ENCODE measurements around the gene G2E3.
"Not testable (repeated sequence)": the region's sequence is repeated elsewhere in the genome, so short reads cannot be mapped to it uniquely, and the experiment has no call there.

Gene G2E3

DNA sequence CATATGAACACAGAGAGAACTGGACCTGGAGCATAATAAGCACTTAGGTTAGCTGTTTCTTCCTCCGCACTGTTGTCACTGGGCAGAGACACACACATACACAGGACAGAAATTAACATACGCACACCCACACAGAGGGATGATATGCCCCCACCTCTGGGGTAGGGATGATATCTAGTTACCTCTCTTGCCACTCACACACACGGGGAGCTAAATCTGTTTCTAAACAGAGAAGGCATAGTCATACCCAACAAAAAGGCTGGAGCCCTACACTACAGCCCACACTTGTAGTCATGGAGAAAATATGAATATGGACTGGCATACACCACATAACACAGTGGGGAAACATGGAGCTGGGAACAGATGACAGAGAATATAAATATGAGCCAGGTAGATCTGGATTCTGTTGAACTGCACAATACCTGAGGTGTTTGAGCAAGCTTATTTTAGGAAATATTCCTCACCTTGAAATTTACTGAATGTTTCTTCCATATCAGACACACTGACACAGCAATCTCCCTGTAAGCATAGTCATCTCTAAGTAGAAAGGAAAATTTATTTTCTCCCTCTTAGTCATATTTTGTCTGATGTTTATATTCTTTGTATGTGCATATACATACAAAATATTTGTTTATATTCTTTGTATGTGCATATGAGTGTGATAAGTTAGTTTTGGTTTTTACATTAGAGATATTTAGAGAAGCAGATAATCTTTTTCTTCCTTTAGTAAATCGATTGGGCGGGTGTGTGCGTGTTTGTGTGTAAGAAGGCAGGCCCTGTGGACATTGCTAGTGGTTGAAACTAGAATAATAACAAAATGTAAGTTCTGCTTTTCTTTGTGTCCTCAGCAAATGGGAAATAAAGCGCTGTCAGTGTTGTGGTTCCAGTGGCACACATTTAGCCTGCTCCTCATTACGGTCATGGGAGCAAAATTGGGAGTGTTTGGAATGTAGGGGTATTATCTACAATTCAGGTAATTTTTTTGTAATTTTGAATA lies 42.3 kb downstream of the G2E3 start:
- in situ Hi-C loops (cut with HindIII; ENCODE audit: low sequenced_read_pairs), result no loop called here

DNA sequence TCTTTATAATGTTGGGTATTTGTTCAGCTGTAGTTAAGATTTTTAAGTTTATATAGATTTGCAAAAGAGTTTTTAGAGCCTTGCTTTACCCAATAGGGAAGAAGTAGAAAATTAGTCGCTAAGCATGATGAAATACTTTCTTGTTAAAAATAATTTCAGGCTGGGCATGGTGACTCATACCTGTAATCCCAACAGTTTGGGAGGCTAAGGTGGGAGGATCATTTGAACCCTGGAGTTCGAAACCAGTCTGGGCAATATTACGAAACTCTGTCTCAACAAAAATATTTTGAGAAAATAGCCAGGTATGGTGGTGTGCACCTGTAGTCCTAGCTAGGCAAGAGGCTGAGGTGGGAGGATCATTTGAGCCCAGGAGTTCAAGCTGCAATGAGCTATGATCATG lies 44.4 kb downstream of the G2E3 start:
- in situ Hi-C loops (cut with HindIII; ENCODE audit: low sequenced_read_pairs), result no loop called here

DNA sequence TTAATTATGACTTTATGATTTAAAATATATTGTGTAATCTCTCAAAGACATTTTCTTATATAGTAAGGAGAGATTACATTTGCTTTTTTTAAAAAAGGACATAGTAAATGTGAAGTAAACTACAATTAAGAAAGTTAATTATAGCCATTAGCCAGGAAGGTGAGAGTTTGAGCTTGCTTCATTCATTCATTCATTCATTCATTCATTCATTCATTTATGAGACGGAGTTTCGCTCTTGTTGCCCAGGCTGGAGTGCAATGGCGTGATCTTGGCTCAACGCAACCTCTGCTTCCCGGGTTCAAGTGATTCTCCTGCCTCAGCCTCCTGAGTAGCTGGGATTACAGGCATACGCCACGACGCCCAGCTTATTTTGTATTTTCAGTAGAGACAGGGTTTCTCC lies 45.7 kb downstream of the G2E3 start:
- in situ Hi-C loops (cut with HindIII; ENCODE audit: low sequenced_read_pairs), result not testable (repeated sequence)

DNA sequence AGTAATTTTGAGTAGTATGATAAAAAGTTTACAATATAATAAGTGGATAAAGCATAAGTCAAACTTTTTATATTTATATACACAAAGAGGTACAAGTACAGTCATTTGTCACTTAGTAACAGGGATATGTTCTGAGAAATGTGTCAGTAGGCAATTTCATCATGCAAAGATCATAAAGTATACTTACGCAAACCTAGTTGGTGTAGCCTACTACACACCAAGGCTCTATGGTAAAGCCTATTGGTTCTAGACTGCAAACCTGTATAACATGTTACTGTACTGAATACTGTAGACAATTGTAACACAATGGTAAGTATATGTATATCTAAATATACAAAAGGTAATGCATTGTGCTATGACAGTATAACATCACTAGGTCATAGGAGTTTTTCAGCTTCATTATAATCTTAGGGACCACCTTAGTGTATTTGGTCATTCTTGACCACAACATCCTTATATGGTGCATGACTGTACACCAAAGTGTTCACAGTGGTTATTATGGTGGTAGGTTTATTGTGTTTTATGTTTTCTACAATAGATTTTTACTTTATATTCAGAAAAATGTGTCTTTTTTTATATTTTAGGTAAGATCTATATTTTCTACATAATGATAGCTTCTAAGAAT lies 48.3 kb downstream of the G2E3 start:
- in situ Hi-C loops (cut with HindIII; ENCODE audit: low sequenced_read_pairs), result no loop called here

DNA sequence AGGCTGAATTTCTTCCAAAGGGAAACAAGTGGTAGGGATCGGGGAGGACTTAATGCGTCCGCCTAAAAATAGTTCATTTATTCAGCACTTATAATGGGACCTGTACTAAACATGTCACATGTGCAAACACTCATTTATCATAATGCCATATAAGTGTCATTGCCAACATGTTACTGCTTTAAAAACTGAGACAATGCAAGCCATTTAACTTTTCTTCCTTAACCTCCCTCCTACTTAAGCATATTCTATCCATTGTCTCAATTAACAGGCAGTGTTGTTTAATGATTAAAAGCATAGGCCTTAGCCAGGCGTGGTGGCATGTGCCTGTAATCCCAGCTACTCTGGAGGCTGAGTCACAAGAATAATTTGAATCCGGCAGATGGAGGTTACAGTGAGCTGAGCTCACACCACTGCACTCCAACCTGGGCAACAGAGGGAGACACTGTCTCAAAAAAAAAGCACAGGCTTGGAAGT lies 49.6 kb downstream of the G2E3 start:
- in situ Hi-C loops (cut with HindIII; ENCODE audit: low sequenced_read_pairs), result no loop called here

DNA sequence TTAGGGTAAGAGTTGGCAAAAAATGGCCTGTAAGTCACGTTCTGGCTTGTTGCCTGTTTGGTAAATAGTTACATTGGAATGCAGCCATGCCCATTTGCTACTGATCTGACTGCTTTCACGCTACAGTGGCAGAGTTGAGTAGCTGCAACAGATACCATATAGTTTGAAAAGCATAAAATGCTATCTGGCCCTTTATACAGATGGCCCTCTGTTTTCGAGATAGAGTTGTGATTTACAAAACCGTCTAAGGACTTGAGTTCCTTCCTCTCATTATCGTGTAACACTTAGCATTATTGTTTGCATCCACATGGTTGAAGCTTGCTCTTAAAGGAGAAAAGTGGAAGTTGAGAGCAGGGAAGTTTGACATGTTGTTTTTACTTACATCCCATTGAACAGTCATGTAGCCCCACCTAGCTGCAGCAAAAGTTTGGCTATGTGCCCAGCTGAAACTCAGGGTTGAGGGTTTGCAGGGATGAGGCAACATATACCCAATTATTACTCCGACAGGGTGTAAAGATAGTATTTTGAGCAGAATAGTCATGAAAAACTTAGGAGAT lies 51.9 kb downstream of the G2E3 start:
- in situ Hi-C loops (cut with HindIII; ENCODE audit: low sequenced_read_pairs), result no loop called here

DNA sequence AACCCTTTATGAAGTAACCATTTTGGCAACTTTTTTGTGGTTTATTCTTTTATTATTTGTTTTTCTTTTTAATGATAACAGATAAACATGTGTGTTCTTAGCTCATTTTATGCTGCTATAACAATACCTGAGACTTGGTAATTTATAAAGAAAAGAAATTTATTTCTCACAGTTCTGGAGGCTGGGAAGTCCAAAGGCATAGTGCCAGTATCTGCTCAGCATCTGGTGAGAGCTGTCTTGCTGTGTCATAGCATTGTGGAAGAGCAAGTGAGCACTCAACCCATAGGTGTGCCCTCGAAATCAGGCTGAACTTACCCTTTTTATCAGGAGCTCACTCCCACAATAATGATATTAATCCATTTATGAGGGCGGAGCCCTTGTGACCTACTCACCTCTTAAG lies 55.2 kb downstream of the G2E3 start:
- in situ Hi-C loops (cut with HindIII; ENCODE audit: low sequenced_read_pairs), result no loop called here

DNA sequence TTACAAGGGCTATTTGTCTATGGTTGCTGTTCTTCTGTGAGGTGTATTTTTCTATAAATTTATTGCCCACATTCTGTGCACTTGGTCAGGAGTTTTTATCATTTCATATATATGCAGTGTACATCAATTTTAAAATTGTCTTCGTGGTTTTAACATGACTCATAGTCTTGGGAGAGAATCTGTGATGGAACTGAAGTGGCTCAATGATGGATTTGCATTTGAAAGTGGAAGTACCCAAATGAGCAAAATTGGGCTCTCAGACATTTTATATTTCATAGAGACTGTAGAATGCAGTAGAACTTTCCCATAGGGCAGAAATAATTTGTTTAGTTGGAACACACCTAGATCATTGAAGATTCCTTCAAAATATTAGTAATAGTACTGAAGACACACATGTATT lies 61.2 kb downstream of the G2E3 start:
- in situ Hi-C loops (cut with HindIII; ENCODE audit: low sequenced_read_pairs), result no loop called here

DNA sequence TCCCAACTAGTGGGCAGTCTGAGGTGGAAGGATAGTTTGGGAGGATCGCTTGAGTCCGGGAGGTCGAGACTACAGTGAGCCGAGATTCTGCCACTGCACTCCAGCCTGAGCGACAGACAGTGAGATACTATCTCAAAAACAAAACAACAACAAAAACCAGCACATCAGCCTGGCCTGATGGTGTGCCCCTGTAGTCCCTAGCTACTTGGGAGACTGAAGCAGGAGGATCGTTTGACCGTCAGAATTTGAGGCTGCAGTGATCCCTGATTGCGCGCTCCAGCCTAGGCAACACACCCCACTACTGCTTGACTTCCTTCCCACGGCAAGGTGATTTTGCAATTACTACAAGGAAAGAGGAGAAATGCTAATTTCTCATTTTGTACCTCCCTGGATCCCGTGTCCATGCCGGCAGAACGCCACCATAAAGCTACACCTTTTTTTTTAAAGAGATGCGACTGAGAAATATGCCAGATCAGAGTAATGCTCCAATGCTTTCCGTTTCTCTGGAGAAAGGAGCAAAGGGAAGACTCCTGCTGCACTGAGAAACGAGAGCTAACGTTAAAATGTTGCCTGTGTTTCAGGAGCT lies 62.5 kb downstream of the G2E3 start:
- in situ Hi-C loops (cut with HindIII; ENCODE audit: low sequenced_read_pairs), result no loop called here

DNA sequence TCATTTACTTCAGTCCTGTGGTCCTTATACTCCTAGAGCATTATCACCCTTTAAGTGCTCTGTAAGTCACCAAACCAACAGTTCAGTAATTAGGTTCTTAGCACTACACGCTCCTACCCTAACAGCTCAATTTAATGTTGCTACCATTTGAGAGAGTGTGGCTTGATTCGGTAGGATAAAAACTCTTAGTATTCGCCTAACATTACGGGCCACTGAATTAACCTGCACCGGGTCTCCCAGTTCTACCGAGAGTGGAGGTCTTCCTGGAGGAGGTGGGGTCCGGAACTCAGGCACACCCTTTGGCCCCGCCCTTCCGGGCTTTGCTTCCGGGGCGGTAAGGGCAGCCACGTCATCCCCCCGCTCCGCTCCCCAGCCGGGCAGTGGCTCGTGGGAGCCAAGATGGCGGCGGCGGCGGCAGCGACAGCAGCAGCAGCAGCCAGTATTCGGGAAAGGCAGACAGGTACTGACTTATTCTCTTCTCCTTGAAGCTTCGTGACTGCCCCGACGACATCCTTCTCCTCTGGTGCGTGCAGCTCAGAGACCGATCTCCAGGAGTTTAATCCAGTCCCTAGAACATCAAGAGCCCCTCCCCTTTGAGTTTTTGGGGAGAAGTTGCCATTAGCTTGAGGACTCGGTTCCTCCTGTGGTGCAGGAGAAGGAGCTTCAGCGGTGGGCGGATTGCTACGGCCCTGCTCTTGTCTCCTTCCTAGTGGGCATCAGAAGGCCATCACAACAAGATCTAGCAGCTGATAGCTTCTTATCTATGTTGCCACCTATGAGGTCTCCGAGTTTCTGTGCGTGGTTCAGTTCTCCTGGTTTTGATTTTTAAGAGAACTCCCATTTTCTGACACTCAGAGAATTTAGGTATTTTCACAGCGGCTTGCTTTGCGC lies 63.2 kb downstream of the G2E3 start, which contains the start of gene SCFD1:
Gene SCFD1 (plus strand): TSS at position 380 of the 891 bp plus-strand sequence. CDS start 20 bp downstream, at position 400.
- in situ Hi-C loops (cut with HindIII; ENCODE audit: low sequenced_read_pairs), result no loop called here

DNA sequence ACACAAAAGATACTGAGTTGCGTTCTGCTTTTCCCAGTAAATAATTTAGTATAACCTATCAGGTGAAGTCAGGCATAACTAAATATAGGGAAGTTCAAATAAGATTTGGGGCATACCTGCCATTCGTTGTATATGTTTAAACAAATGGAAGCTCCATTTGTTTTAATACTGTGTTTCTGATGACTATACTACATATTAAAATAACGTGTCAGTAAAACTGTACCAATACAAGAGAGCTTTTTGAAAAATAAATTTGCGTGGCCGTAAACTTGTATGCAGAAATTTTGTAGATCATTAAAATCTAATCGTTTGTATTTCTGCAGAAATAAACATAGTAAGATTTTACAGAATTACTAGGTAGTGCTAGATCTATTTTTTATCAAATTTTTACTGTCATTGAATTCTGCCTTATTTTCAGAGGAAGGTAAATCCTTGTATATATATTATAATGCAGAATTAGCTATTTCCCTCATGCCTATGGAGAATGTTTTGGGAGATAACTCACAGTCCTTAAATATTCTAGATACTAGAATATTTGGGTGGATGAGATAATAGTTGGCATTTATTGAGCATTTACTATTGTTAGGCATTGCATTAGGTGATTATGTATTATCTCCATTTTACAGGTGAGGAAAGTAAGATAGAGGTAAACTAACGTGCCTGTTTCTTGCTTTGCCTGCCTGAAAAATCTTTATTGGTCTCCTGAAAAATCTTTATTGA lies 64.6 kb downstream of the G2E3 start:
- in situ Hi-C loops (cut with HindIII; ENCODE audit: low sequenced_read_pairs), result no loop called here

DNA sequence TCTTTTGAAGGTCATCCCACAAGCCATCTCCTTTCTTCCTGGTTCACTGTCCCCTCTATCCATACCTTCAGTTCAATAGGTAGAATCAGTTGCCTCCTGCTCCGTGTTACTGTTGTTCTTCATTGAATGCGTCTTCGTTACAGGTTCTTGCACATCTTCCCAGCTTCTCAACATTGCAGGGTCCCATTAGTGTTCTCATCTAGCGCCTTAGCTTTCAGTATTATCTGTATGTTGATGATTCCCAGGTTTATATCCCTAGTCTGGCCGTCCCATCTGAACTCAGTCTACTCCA lies 65.1 kb downstream of the G2E3 start:
- in situ Hi-C loops (cut with HindIII; ENCODE audit: low sequenced_read_pairs), result no loop called here

DNA sequence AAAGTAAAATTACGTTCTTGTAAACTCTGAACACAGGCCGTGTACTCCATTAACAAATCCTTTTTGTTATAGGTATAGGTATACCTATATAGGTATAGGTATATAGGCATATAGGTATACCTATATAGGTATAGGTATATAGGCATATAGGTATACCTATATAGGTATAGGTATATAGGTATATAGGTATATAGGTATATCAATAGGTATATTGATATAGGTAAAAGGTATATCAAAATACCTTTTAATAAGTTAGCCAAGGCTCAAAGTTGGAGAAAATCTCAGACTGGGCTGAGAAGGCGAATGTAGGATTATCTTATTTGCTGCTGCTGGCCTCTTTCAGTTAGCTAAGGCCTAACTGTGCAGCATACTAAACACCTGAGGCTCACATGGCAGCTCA lies 66.6 kb downstream of the G2E3 start:
- in situ Hi-C loops (cut with HindIII; ENCODE audit: low sequenced_read_pairs), result no loop called here

DNA sequence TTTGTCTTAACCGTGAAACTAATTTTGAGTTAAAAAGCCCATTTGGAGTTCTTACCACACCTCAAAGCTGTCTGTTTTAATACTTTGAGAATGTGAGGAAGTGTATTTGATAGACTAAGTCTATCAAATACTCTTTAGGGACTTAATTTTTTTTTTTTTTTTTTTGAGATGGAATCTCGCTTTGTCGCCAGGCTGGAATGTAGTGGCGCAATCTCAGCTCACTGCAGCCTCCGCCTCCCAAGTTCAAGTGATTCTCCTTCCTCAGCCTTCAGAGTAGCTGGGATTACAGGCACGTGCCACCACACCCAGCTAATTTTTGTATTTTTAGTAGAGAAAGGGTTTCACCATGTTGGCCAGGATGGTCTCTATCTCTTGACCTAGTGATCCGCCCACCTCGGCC lies 70.5 kb downstream of the G2E3 start:
- in situ Hi-C loops (cut with HindIII; ENCODE audit: low sequenced_read_pairs), result not testable (repeated sequence)

DNA sequence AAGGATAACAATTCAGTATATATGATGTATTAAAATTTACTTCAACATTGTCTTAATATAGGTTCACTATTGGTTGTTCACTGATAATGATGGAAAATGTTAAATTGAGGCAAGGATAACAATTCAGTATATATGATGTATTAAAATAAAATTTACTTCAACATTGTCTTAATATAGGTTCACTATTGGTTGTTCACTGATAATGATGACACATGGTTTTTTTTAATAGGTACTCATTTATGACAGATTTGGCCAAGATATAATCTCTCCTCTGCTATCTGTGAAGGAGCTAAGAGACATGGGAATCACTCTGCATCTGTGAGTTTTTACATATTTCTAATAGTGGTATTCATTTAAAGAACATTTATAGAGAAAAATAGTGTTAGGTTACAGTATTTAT lies 71.3 kb downstream of the G2E3 start:
- in situ Hi-C loops (cut with HindIII; ENCODE audit: low sequenced_read_pairs), result no loop called here

DNA sequence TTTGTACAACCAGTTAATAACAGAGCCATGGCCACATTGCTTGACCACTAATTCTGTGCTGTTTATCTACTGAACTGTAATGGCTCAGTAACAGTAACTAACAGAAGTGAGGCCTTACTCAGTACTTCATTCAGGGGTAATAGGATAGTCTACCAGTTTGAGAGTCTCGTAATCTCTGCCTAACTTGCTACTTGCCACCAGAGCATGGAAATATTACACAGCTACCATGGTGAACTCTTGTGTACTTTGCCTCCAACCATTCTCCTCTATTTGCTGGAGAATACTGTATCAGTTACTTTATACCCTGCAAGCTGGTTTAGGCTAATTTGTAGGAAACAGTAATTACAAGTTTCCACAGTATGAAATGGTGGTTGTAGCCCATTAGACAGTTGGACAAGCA lies 73.8 kb downstream of the G2E3 start:
- in situ Hi-C loops (cut with HindIII; ENCODE audit: low sequenced_read_pairs), result no loop called here

DNA sequence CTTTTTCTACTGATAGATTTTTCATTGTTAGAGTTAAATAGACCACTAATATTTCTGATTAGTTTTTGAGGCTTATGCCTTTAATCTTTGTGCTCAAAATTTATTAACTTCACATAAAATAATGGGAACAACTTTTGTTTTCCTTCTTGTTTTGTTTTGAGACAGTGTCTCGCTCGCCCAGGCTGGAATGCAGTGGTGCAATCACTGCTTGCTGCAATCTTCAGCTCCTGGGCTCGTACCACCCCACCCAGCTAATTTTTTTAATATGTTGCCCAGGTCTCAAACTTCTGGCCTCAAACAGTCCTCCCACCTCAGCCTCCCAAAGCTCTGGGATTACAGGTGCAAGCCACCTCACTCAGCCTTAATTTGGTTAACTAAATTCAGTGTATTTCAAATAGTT lies 80.0 kb downstream of the G2E3 start:
- in situ Hi-C loops (cut with HindIII; ENCODE audit: low sequenced_read_pairs), result no loop called here

DNA sequence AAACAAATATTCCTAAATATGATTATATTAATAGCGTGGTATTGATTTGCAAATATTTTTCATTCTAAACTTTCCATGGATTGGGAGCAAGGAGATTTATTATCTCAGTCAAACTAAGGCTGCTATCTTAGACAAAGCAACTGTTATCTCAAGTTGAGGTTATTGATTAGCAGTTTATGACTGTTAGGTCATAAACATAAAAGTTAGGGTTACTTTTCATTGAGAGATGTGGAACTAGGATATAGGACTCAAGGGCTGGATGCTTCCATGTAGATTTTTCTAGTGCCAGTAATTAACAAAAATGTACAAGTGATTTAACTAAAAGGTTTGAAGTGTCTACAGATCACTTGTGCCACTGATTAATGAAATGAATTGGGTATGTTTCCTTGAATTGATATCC lies 82.2 kb downstream of the G2E3 start:
- in situ Hi-C loops (cut with HindIII; ENCODE audit: low sequenced_read_pairs), result no loop called here

DNA sequence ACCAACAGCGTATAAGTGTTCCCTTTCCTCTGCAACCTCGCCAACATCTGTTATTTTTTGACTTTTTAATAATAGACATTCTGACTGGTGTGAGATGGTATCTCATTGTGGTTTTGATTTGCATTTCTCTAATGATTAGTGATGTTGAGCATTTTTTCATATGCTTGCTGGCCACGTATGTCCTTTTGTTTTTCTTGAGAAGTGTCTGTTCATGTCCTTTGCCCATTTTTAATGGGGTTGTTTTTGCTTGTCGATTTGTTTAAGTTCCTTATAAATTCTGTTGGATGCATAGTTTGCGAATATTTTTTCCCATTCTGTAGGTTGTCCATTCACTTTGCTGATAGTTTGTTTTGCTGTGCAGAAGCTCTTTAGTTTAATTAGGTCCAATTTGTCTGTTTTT lies 85.5 kb downstream of the G2E3 start:
- in situ Hi-C loops (cut with HindIII; ENCODE audit: low sequenced_read_pairs), result not testable (repeated sequence)

DNA sequence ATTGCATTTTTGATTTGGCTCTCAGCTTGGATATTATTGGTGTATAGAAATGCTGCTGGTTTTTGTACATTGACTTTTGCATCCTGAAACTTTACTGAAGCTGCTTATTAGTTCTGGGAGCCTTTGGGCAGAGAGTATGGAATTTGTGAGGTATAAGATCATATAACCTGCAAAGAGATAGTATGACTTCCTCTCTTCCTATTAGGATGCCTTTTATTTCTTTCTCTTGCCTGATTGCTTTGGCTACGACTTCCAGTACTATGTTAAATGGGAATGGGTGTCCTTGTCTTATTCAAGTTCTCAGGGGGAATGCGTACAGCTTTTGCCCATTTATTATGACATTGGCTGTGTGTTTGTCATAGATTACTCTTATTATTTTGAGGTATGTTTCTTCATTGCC lies 86.6 kb downstream of the G2E3 start:
- in situ Hi-C loops (cut with HindIII; ENCODE audit: low sequenced_read_pairs), result no loop called here
